Measurements from ENCODE around the gene GRIK4.

GRIK4 gene

GRCh38 chr11:120815319-120816100 lies 304.0 kb downstream of the GRIK4 start:
- DNase-seq (ENCODE audit: low read depth) = no peak

GRCh38 chr11:120816176-120816575 lies 304.6 kb downstream of the GRIK4 start:
- no peak for DNase-seq (ENCODE audit: low read depth)

- DNase-seq (ENCODE audit: low read depth) = no peak
Observed at GRCh38 chr11:120816711-120817110, 305.2 kb downstream of the GRIK4 start.

DNA sequence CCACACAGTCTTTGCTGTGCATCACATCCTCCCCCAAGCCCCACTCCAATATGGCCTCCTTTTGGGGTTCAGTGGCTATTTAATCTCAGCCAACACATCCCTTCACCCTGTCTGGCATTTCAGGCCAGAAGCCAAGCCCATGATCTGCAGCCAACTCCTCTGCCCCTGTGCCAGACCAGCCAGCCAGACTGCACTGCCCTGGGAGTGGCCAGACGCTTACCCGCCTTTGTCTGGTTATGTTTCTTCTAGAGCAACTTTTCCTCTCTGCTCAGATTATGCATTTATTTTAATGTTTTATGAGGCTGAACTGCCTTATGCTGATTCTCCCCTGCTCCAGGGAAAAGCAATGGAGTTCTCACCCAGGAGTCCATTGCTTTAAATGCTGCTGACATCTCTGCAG lies 305.6 kb downstream of the GRIK4 start:
- no peak for DNase-seq (ENCODE audit: low read depth)

- DNase-seq (ENCODE audit: low read depth) = no peak
Observed at GRCh38 chr11:120818097-120818496, 306.5 kb downstream of the GRIK4 start.

DNA sequence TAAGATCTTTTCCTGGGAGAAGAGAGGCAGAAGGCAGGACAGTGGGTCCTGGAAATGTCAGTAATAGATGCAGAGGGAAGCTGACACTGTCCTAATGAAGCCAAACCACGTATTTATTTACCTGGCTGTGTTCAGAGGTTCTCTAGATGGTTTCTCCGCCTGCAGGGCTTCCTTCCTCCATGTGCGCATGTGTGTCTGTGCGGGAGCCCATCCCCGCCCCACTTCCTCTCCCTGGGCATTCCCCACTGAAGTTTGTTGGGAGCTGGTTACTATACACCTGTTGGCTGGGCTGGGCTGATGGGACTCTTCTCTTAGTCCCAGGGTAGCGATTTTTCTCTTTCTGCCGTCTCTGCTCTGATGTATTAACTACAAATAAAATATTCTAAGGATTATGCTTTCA lies 307.5 kb downstream of the GRIK4 start:
- no peak for DNase-seq (ENCODE audit: low read depth)

DNA sequence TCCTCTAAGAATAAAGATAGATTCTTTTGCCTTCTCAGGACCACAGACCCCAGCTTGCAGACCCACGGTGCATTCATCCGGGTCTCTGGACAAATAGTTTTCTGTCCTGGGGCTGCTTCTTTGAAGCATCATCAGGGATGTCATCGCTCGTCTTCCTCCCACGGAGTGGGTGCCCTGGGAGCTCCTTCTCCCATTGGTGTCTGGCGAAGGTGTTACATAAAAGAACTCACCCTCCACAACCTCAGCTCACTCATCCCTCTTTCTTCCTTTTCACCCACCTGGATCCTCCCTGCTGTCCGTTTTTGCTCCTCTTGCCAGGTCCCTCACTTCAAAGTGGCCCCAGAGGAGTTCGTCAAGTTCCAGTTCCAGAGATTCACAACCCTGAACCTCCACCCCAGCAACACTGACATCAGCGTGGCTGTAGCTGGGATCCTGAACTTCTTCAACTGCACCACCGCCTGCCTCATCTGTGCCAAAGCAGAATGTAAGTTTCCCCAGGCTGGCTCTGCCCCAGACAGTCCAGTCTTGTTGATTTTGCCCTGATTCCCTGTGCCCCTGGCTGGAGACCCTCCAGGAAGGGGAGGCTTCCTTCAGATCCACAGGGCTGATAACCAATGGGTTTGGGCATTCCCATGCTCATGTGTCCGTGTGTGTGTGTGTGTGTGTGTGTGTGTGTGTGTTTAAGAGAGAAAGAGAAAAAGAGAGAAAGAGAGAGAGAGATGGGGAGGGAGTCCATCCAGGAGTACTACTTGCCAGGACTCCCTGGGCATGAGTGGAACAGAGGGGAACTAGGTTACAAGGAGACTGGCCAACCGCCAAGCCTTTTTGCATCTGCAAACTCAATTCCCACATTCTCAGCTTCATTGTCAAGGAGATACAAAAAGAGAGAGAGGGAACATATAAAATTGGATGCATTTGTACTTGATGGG lies 308.2 kb downstream of the GRIK4 start:
- no peak for DNase-seq (ENCODE audit: low read depth)

- no peak for DNase-seq (ENCODE audit: low read depth)
Observed at GRCh38 chr11:120823159-120823558, 311.6 kb downstream of the GRIK4 start.

DNA sequence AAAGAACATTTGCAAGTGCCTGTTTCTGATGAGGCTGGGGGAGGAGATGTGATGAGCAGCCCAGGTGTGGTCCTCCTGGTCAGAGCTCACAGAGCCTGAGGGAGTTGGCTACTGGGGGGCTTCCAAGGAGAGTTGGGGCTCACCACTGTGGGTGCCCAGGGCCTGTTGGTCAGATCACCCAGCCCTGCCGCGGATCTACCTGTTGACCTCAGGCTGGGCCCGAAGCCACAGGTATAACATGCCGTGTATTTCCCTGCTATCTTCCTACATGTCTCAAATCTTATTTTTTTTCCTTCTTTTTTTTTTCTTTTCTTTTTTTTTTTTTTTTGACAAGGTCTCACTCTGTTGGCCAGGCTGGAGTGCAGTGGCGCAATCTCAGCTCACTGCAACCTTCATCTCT lies 312.7 kb downstream of the GRIK4 start:
- no peak for DNase-seq (ENCODE audit: low read depth)

DNA sequence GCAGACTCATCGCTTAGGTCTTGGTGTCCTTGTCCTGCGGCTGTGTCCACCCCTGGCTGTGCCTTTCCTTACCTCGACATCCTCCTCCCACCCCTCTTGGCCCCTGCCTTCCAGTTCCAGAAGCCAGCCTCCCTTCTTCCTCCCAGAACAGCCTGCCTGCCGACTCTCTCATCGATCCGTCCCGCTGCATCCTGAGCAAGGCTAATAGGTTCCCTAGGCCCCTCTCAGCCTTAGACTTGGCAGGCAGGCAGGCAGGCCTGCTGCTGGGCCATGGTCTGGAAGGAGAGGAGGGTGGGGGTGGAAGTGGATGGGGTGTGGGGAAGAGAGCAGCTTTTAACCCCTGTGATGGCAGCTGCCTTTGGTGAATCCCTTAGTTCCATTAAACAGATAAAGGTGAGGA lies 315.6 kb downstream of the GRIK4 start:
- DNase-seq (ENCODE audit: low read depth) = no peak

DNA sequence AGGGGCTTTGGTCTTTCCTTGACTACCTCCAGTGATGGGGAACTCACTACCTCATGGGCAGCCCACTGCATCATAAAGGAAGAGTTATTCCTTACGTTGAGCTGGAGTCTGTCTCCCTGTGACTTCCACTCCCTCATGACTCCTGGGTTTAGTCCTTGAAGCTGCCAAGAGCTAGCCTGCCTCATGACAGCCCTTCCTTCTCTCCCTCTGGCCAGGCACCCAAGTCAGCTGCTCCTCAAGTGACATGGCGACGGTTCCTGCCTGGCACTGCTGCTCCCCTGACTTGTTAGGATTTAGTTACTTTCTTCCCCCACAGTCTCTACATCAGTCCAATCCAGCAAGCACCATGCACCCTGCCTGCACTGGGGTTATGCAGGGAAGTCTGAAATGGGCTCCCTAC lies 316.3 kb downstream of the GRIK4 start:
- DNase-seq (ENCODE audit: low read depth) = no peak

GRCh38 chr11:120828847-120829246 lies 317.3 kb downstream of the GRIK4 start:
- DNase-seq (ENCODE audit: low read depth) = no peak

- DNase-seq (ENCODE audit: low read depth) = no peak
Observed at GRCh38 chr11:120830085-120830620, 318.6 kb downstream of the GRIK4 start.

DNA sequence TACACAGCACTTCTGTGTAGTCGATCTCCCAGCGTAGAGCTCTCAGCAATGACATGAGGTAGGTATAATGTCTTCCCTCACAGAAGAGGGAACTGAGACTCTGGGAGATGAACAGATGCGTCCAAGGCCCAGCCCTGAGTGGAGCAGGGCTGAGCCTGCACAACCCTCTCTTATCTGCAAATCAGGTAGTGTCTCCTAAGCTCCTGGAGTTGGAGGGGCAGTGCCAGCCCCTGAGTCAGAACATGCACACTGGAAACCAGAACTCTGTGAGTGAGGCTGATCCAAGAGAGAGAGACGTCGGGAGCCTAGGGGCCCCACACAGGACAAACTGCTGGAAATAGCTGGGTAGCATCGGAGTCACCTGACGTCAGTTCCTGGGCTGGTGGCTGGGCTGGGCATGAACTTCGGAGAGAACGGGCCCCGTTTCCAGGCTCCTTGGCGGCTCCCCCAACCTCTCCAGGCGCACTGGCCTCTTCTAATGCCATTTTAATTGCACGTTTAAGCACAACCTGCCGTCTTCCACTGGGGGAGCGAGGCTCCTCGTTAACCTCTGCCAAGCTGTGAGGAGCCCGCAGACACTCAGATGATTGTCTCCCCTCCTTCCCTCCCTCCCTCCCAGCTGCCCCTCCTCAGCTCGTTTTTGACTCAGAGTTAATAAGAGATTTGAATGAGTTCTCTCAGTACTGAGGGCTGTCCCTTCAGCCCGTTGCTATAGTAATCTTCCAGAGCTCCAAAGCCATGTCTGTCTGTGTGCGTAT lies 321.1 kb downstream of the GRIK4 start:
- no peak for DNase-seq (ENCODE audit: low read depth)

GRCh38 chr11:120834686-120835210 lies 323.2 kb downstream of the GRIK4 start:
- no peak for DNase-seq (ENCODE audit: low read depth)

- no peak for DNase-seq (ENCODE audit: low read depth)
Observed at GRCh38 chr11:120835601-120836228, 324.2 kb downstream of the GRIK4 start.

DNA sequence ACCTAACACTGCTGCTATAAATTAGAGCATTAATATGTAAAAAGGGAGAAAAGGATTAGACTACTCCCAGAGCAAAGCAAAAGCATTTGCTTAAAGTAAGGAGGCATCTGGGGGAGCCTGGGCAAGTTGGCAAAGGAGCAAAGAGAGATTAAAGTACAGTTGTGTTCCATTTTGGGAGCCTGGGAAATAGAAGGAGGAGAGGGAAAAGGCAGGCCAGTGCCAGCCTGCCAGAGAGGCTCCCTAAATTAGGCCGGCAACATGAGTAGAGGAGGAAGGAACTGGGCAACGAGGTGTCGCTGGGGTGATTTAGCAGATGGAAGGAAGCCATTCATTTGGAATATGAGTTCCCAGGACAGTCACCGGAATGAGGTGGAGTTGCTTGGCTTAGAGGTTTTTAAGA lies 326.1 kb downstream of the GRIK4 start:
- no peak for DNase-seq (ENCODE audit: low read depth)

DNA sequence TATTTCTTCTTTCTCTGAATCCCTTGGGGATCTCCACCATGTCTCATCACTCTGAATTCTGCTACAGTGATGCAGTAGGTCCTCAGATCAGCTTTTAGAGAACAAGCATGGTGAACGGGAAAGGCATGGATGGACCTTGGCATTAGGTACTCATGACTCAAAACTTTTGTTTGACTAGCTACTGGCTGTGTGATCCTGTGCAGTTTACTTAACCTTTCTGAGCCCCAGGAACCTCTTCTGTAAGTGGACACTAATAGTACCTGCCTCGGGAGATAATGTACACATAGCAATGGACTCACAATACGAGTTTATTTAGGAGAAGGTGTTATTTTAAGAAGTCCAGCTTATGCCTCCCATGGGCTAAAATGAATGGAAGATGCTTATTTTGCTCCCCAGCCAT lies 327.7 kb downstream of the GRIK4 start:
- no peak for DNase-seq (ENCODE audit: low read depth)

DNA sequence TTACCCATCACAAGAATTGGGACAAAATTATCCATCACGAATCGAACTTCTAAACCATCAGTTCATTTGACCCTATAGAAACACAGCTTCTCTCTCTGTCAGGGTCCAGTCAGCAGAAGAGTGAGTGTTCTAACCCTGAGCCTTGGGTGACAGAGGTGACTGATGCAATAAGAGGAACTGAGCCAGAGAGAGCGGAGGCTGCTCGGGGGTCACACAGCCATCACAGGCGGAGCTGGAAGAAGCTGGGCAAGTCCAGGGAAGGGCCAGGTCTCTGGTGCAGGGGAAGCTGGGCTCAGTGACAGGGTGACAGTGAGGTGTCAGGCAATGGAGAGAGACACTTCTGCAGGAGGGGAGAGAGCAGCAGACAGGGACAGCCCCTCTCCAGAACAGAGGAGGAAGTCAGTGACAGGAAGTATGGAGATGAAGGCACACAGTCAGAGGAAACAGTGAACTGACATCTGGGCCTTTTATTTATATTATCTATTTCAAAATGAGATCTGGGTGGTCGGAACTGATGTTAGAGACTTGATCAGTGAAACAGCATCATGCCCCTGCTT lies 328.4 kb downstream of the GRIK4 start:
- no peak for DNase-seq (ENCODE audit: low read depth)

- DNase-seq (ENCODE audit: low read depth) = no peak
Observed at GRCh38 chr11:120840661-120841060, 329.1 kb downstream of the GRIK4 start.

GRCh38 chr11:120841074-120841473 lies 329.5 kb downstream of the GRIK4 start:
- no peak for DNase-seq (ENCODE audit: low read depth)
